PC-9 (cell line): ENCODE data around the gene SUN3.

Experiments
- EZH2 ChIP-seq: fragments of 200-600 bp; sonication (generic); IDR thresholded peaks from 2 replicates; pipeline ENCODE4 v1.8.0; 2017; ENCODE audit warnings: antibody characterized with exemption, low read depth
- TF ChIP-seq, protein P1 (sequence below): fragments of 200-600 bp; sonication (generic); conservative IDR thresholded peaks from 2 replicates; pipeline ENCODE4 v1.6.1; 2017; ENCODE audit warnings: mixed run types, antibody characterized with exemption, mild to moderate bottlenecking, moderate library complexity

DNA sequence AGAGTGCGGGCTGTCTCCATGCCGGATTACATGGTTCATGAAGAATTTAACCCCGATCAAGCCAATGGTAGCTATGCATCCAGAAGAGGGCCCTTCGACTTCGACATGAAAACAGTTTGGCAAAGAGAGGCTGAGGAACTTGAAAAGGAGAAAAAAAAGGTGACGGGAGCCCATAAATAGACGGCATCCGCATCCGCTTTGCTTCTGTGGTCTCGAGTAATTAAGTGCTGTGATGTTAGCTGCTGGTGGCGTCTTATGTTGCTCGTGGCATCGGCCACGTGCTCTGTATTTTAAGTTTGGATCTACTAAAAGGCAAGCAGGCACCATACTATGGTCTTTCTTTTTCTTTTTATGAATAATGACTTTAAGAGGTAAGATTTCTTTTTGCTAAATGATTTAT, 17.6 kb upstream of the SUN3 start:
- TF ChIP-seq, protein P1, sequence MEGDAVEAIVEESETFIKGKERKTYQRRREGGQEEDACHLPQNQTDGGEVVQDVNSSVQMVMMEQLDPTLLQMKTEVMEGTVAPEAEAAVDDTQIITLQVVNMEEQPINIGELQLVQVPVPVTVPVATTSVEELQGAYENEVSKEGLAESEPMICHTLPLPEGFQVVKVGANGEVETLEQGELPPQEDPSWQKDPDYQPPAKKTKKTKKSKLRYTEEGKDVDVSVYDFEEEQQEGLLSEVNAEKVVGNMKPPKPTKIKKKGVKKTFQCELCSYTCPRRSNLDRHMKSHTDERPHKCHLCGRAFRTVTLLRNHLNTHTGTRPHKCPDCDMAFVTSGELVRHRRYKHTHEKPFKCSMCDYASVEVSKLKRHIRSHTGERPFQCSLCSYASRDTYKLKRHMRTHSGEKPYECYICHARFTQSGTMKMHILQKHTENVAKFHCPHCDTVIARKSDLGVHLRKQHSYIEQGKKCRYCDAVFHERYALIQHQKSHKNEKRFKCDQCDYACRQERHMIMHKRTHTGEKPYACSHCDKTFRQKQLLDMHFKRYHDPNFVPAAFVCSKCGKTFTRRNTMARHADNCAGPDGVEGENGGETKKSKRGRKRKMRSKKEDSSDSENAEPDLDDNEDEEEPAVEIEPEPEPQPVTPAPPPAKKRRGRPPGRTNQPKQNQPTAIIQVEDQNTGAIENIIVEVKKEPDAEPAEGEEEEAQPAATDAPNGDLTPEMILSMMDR, result no peak
- no peak for TF ChIP-seq EZH2
